Measurements from ENCODE around the gene TRMT44. TPM values are rescaled to one million over a fixed set of nuclear protein-coding genes. Genes with fewer than 3 reads are reported as not detected.

The TRMT44 gene
- total RNA-seq, 1 experiment from 2014 or later = 25.8 TPM

DNA sequence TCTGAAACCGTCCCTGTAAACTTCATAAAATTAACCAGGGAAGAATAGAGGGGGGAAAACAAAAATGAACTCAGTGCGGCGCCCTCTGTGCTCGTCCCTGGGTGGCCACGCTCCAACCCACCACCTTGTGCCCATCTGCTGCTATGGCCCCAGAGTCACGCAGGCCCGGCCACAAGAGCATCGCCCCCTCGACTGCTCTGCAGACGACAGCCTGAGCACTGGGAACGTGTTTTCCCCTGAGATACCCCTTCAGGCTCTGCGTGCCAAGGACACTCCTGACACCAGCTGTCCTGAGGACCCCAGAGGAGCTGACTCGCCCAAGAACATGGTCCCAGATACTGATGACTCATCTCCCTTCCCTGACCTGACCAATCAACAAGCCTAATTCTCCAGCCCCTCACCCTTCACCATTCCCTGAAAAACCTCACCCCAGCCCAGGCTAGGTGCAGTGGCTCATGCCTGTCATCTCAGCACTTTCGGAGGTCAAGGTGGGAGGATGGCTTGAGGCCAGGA lies 75.5 kb downstream of the TRMT44 start:
- ATAC-seq = no peak
- Histone ChIP-seq H3K9ac (ENCODE audit: low read length) (no peak overlapping the region), H3K4me2 (ENCODE audit: low read length) (no peak overlapping the region), H4K20me1 (ENCODE audit: insufficient read depth) (no peaks in the 10 kb centered on the region), H3K36me3 (ENCODE audit: control insufficient read depth in 1 of 2, insufficient read depth in 2 of 2, low read length in 2 of 2) (no peaks in the 10 kb centered on the region), H3K79me2 (ENCODE audit: insufficient read depth, low read length) (no peaks in the 10 kb centered on the region), H3K4me3 (replicated peaks in 1 of 2; ENCODE audit: low read depth in 1 of 2, low read length in 2 of 2) (no peak overlapping the region), H3K9me2 (ENCODE audit: insufficient read depth) (no peaks in the 10 kb centered on the region), H2AFZ (ENCODE audit: low read depth, low read length, poor library complexity, severe bottlenecking) (no peak overlapping the region), H3K4me1 (ENCODE audit: control insufficient read depth in 1 of 2, insufficient read depth in 2 of 2, low read length in 2 of 2) (no peaks in the 10 kb centered on the region), H3K27me3 (ENCODE audit: insufficient read depth, low read length) (no peaks in the 10 kb centered on the region), H3K27ac (ENCODE audit: low read depth, low read length) (no peak overlapping the region), H3K9me3 (ENCODE audit: control insufficient read depth in 1 of 2, insufficient read depth in 1 of 2, low read depth in 1 of 2, low read length in 2 of 2) (peaks cover under 1 to 5% of the 10 kb centered on the region in 2 experiments; a peak in 1 of 4 replicates)
- no peak for DNase-seq (ENCODE audit: low read depth, low spot score)
- ChIA-PET CTCF (no interaction called here), RAD21 (ENCODE audit: low non-redundant PET in 1 of 2, low total read pairs in 2 of 2, uncharacterized antibody in 2 of 2, unreplicated experiment in 2 of 2) (interaction anchor here in 1 of 2 experiments (0.6 kb wide), 1 partner anchor 37 kb away, joined by 3 read pairs; no protein-coding TSS in a partner anchor), POLR2A (no interaction called here)
- TF ChIP-seq SIN3A (IDR thresholded peaks at IDR 0.05; ENCODE audit: low read depth) (no peak), TCF7L2 (IDR thresholded peaks at IDR 0.05; ENCODE audit: borderline replicate concordance, extremely low read depth, insufficient read depth, insufficient read length) (no peak), SRF (IDR thresholded peaks at IDR 0.05; ENCODE audit: low read depth) (no peak), JUND (IDR thresholded peaks at IDR 0.05) (no peak), CEBPB (IDR thresholded peaks at IDR 0.05; ENCODE audit: low read depth) (no peak), ZNF274 (IDR thresholded peaks at IDR 0.05; ENCODE audit: low read depth, low read length) (no peak), EGR1 (IDR thresholded peaks at IDR 0.05; ENCODE audit: low read depth) (no peak), POLR2A (IDR thresholded peaks at IDR 0.05; ENCODE audit: borderline replicate concordance, extremely low read depth, insufficient read depth, insufficient read length) (no peak), FOSL1 (IDR thresholded peaks at IDR 0.05; ENCODE audit: low read depth) (no peak)
- TF ChIP-seq, protein P1, sequence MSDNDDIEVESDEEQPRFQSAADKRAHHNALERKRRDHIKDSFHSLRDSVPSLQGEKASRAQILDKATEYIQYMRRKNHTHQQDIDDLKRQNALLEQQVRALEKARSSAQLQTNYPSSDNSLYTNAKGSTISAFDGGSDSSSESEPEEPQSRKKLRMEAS (IDR thresholded peaks at IDR 0.05) = no peak
- TF ChIP-seq, protein P2, sequence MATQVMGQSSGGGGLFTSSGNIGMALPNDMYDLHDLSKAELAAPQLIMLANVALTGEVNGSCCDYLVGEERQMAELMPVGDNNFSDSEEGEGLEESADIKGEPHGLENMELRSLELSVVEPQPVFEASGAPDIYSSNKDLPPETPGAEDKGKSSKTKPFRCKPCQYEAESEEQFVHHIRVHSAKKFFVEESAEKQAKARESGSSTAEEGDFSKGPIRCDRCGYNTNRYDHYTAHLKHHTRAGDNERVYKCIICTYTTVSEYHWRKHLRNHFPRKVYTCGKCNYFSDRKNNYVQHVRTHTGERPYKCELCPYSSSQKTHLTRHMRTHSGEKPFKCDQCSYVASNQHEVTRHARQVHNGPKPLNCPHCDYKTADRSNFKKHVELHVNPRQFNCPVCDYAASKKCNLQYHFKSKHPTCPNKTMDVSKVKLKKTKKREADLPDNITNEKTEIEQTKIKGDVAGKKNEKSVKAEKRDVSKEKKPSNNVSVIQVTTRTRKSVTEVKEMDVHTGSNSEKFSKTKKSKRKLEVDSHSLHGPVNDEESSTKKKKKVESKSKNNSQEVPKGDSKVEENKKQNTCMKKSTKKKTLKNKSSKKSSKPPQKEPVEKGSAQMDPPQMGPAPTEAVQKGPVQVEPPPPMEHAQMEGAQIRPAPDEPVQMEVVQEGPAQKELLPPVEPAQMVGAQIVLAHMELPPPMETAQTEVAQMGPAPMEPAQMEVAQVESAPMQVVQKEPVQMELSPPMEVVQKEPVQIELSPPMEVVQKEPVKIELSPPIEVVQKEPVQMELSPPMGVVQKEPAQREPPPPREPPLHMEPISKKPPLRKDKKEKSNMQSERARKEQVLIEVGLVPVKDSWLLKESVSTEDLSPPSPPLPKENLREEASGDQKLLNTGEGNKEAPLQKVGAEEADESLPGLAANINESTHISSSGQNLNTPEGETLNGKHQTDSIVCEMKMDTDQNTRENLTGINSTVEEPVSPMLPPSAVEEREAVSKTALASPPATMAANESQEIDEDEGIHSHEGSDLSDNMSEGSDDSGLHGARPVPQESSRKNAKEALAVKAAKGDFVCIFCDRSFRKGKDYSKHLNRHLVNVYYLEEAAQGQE (IDR thresholded peaks at IDR 0.05; ENCODE audit: low read depth) = no peak
- TF ChIP-seq, protein P3, sequence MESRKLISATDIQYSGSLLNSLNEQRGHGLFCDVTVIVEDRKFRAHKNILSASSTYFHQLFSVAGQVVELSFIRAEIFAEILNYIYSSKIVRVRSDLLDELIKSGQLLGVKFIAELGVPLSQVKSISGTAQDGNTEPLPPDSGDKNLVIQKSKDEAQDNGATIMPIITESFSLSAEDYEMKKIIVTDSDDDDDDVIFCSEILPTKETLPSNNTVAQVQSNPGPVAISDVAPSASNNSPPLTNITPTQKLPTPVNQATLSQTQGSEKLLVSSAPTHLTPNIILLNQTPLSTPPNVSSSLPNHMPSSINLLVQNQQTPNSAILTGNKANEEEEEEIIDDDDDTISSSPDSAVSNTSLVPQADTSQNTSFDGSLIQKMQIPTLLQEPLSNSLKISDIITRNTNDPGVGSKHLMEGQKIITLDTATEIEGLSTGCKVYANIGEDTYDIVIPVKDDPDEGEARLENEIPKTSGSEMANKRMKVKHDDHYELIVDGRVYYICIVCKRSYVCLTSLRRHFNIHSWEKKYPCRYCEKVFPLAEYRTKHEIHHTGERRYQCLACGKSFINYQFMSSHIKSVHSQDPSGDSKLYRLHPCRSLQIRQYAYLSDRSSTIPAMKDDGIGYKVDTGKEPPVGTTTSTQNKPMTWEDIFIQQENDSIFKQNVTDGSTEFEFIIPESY (IDR thresholded peaks at IDR 0.05; ENCODE audit: extremely low read depth, insufficient replicate concordance, low read length) = no peak
- intact Hi-C loops (cut with micrococcal nuclease) = no loop called here
- BruUV-seq (replicated peaks) = no TSS peak
